GM12878 (cell line): ENCODE data around the gene GRIK1. TPM values are rescaled to one million over a fixed set of nuclear protein-coding genes. Genes with fewer than 3 reads are reported as not detected.

Experiments used
- ATAC-seq: fragments of 200-7000 bp; cut with Tn5 transposase; 3 replicates; pipeline ENCODE4 v1.9.1; 2020; ENCODE audit warnings: mild to moderate bottlenecking, moderate library complexity
- BruUV-seq: library from RNA; stranded (reverse); fragments of 400-500 nt; replicated peaks from 2 replicates; lab custom pipeline; 2021; lab: Mats Ljungman, UMichigan
- CTCF ChIA-PET: fragments of 300-600 bp; sonication (Branson Sonifier 250); formaldehyde crosslinking; extraction: SDS; loops from one replicate; lab custom pipeline; 2021; ENCODE audit warnings: inconsistent platforms; lab: Yijun Ruan, JAX
- POLR2A ChIA-PET: fragments of 350-600 bp; formaldehyde crosslinking; extraction: SDS; loops from one replicate; lab custom pipeline; 2021; ENCODE audit warnings: inconsistent platforms; lab: Charles Lee
- RAD21 ChIA-PET: fragments of 300-600 bp; sonication (Branson Sonifier 250); formaldehyde crosslinking; loops from one replicate; lab custom pipeline; 2023; ENCODE audit warnings: antibody characterized with exemption; ENCODE audit not compliant: unreplicated experiment; lab: Charles Lee
- SMC1A ChIA-PET: fragments of 300-600 bp; sonication (Branson Sonifier 250); formaldehyde crosslinking; loops from one replicate; lab custom pipeline; 2023; ENCODE audit not compliant: unreplicated experiment, uncharacterized antibody; lab: Charles Lee
- DNase-seq: peaks from one replicate; pipeline ENCODE4 v3.0.0-alpha.2; 2011; ENCODE audit warnings: low read depth, low spot score
- FAIRE-seq: peaks from 3 replicates; lab custom pipeline; 2011; peaks lifted over from hg19 to GRCh38; lab: Jason Lieb, UNC
- H2AFZ ChIP-seq: 2 replicates; pipeline ENCODE4 v1.6.0; 2011; ENCODE audit warnings: low read depth, low read length, control low read depth; ENCODE audit not compliant: control insufficient read depth
- H3K27ac ChIP-seq: 2 replicates; pipeline ENCODE4 v1.5.1; 2011; ENCODE audit warnings: control low read depth; ENCODE audit not compliant: control insufficient read depth, insufficient read depth
- H3K27me3 ChIP-seq, 2 experiments: replicated peaks in 1 of 2; 2 replicates each; pipeline versions ENCODE4 v1.6.0 to v1.6.1; 2011; ENCODE audit warnings: low read length in 1 of 2; ENCODE audit not compliant: control insufficient read depth in 2 of 2, insufficient read depth in 2 of 2
- H3K36me3 ChIP-seq, 2 experiments: 2 replicates each; pipeline ENCODE4 v1.5.1; 2011; ENCODE audit warnings: low read length in 1 of 2; ENCODE audit not compliant: control insufficient read depth in 2 of 2, insufficient read depth in 2 of 2
- H3K4me1 ChIP-seq: 2 replicates; pipeline ENCODE4 v1.6.1; 2011; ENCODE audit warnings: mild to moderate bottlenecking, low read length, moderate library complexity, mixed read lengths; ENCODE audit not compliant: control insufficient read depth, insufficient read depth
- H3K4me2 ChIP-seq: 2 replicates; pipeline ENCODE4 v1.6.0; 2011; ENCODE audit warnings: control low read depth; ENCODE audit not compliant: control insufficient read depth, insufficient read depth
- H3K4me3 ChIP-seq: fragments of 200-600 bp; sonication (generic); 2 replicates; pipeline ENCODE4 v1.5.1; 2016
- H3K79me2 ChIP-seq: 2 replicates; pipeline ENCODE4 v1.6.0; 2011; ENCODE audit warnings: low read length; ENCODE audit not compliant: control insufficient read depth, insufficient read depth
- H3K9ac ChIP-seq: 2 replicates; pipeline ENCODE4 v1.8.0; 2011; ENCODE audit warnings: low read length, control low read depth, mixed read lengths; ENCODE audit not compliant: control insufficient read depth, insufficient read depth
- H3K9me3 ChIP-seq: replicated peaks from 3 replicates; pipeline ENCODE4 v1.5.1; 2011; ENCODE audit warnings: mild to moderate bottlenecking, low read length; ENCODE audit not compliant: control insufficient read depth, insufficient read depth
- H4K20me1 ChIP-seq: 2 replicates; pipeline ENCODE4 v1.6.0; 2011; ENCODE audit not compliant: control insufficient read depth, insufficient read depth
- BACH1 ChIP-seq: fragments of 450-650 bp; IDR thresholded peaks from 2 replicates; pipeline ENCODE4 v1.6.1; 2017; ENCODE audit warnings: mild to moderate bottlenecking, borderline replicate concordance
- BCL3 ChIP-seq: IDR thresholded peaks from 2 replicates; pipeline ENCODE4 v1.6.1; 2011; ENCODE audit warnings: borderline replicate concordance, low read depth, mild to moderate bottlenecking, moderate library complexity, low read length; ENCODE audit not compliant: insufficient read depth, poor library complexity, severe bottlenecking
- ELK1 ChIP-seq: IDR thresholded peaks from 2 replicates; pipeline ENCODE4 v1.6.1; 2012; ENCODE audit warnings: low read depth, low read length, improper control_type of control experiment
- HDAC6 ChIP-seq: fragments of 200-600 bp; sonication (generic); IDR thresholded peaks from one replicate; pipeline ENCODE4 v1.8.0; 2017; ENCODE audit warnings: antibody characterized with exemption; ENCODE audit not compliant: unreplicated experiment
- IRF3 ChIP-seq: fragments of 450-650 bp; IDR thresholded peaks from 2 replicates; pipeline ENCODE4 v1.6.1; 2014; ENCODE audit warnings: mild to moderate bottlenecking
- MXI1 ChIP-seq: fragments of 150-350 bp; IDR thresholded peaks from 2 replicates; pipeline ENCODE4 v1.6.1; 2011; ENCODE audit warnings: low read depth, mild to moderate bottlenecking, inconsistent platforms, low read length, improper control_type of control experiment
- MYB ChIP-seq: fragments of 150-350 bp; IDR thresholded peaks from 2 replicates; pipeline ENCODE4 v1.6.1; 2014; ENCODE audit warnings: mild to moderate bottlenecking, low read depth, low read length, borderline replicate concordance
- NBN ChIP-seq: fragments of 450-650 bp; IDR thresholded peaks from 2 replicates; pipeline ENCODE4 v1.6.1; 2016
- RELA ChIP-seq: fragments of 450-650 bp; IDR thresholded peaks from 2 replicates; pipeline ENCODE4 v1.8.0; 2014; ENCODE audit warnings: borderline replicate concordance; ENCODE audit not compliant: partially characterized antibody
- SREBF1 ChIP-seq: IDR thresholded peaks from 2 replicates; pipeline ENCODE4 v1.6.1; 2012; ENCODE audit warnings: mild to moderate bottlenecking, low read length
- ZBTB33 ChIP-seq: fragments of 450-650 bp; IDR thresholded peaks from 2 replicates; pipeline ENCODE4 v1.6.1; 2017; ENCODE audit warnings: mild to moderate bottlenecking
- ZZZ3 ChIP-seq: IDR thresholded peaks from 2 replicates; pipeline ENCODE4 v1.6.1; 2011; ENCODE audit warnings: low read depth; ENCODE audit not compliant: control insufficient read depth, insufficient read length
- WGBS: methylation state at CpG from one replicate; pipeline ENCODE4 v1.1.6; 2016; ENCODE audit warnings: low lambda C conversion rate; ENCODE audit not compliant: insufficient replicate concordance, insufficient coverage; ENCODE audit errors: missing lambda C conversion rate; 5-methylcytosine and 5-hydroxymethylcytosine counted together
- in situ Hi-C: fragments of 300-500 bp; cut with MboI; formaldehyde crosslinking; loops from 9 replicates; pipeline ENCODE4 v1.14.3; 2018; ENCODE audit warnings: mixed read lengths
- intact Hi-C: fragments of 100-400 bp; cut with micrococcal nuclease; formaldehyde crosslinking; loops from one replicate; pipeline ENCODE4 v1.14.2; 2022; ENCODE audit not compliant: unreplicated experiment
- polyA plus RNA-seq, 11 experiments: library from polyadenylated mRNA; depleted of rRNA in 4 of 11; unstranded in 6 of 11; stranded (reverse) in 5 of 11; fragments of >200 nt; fragmentation: Nextera tagmentation in 4 of 11; fragmentation: Illumina TruSeq in 1 of 11; extraction: Ambion mirVana in 4 of 11; extraction: Trizol in 1 of 11; gene quantifications; 1 replicate in 1 of 11; 2 replicates in 10 of 11; pipeline versions ENCODE4 v1.2.1 to v1.2.3, GENCODE V29; 2011 to 2016; ENCODE audit warnings: inconsistent platforms in 2 of 11, missing spikeins in 2 of 11, low read depth in 1 of 11
- total RNA-seq, 4 experiments: library from RNA; depleted of rRNA in 3 of 4; stranded (reverse); fragments of >200 nt in 3 of 4; fragmentation: Illumina TruSeq in 1 of 4; extraction: Trizol in 1 of 4; gene quantifications; 2 replicates each; pipeline versions ENCODE4 v1.2.1 to v1.2.3, GENCODE V29; 2013 to 2021

GRIK1 gene
- total and polyA plus RNA-seq, 10 of the 15 experiments (the other 5 are each of a cell fraction or from before 2014, with no cell fraction given): 0.05 to 0.13 (median 0.09) TPM; not detected in 7

GRCh38 chr21:29521872-29522271 lies 417.9 kb downstream of the GRIK1 start (continued):
- no peak for TF ChIP-seq BCL3
- TF ChIP-seq RELA: no peak
- TF ChIP-seq SREBF1: no peak
- TF ChIP-seq MYB: no peak
- no peak for TF ChIP-seq ZZZ3
- no peak for TF ChIP-seq MXI1
- no peak for TF ChIP-seq ELK1
- TF ChIP-seq, all 136 proteins: peak for 0

- H3K4me2 ChIP-seq: no peak overlapping the region
- TF ChIP-seq IRF3 (no peak), NBN (no peak), BCL3 (no peak), HDAC6 (no peak), MXI1 (no peak), BACH1 (no peak), ZBTB33 (no peak)
- TF ChIP-seq, all 136 proteins: peak for 0
- in situ Hi-C loops: no loop called here
- BruUV-seq: no TSS peak
- CTCF ChIA-PET: no interaction called here
- WGBS: 52% methylated on average over 3 of the region's 3 CpGs
- Histone ChIP-seq H4K20me1 (no peaks in the 10 kb centered on the region), H3K79me2 (no peaks in the 10 kb centered on the region), H3K9ac (no peak overlapping the region), H3K4me3 (no peak overlapping the region), H3K36me3 (no peaks in the 10 kb centered on the region), H3K9me3 (no peaks in the 10 kb centered on the region), H3K27ac (no peak overlapping the region), H2AFZ (no peak overlapping the region), H3K4me1 (no peaks in the 10 kb centered on the region), H3K27me3 (no peaks in the 10 kb centered on the region)
- SMC1A ChIA-PET: no interaction called here
- POLR2A ChIA-PET: no interaction called here
- intact Hi-C loops: no loop called here
- ATAC-seq: no peak
- RAD21 ChIA-PET: no interaction called here
- DNase-seq: no peak
- FAIRE-seq: no peak
Measured at GRCh38 chr21:29520171-29520570, 419.6 kb downstream of the GRIK1 start.
